ENCODE measurements around the gene MRRF. TPM values are rescaled to one million over a fixed set of nuclear protein-coding genes. Genes with fewer than 3 reads are reported as not detected.

MRRF gene
- total and polyA plus RNA-seq, 2 donors (not counting 1 experiment from before 2014, with no cell fraction given) = 36.8 to 37.3 TPM

- Histone ChIP-seq H3K79me2 (ENCODE audit: control insufficient read depth, insufficient read depth, low read length) (no peaks in the 10 kb centered on the region), H3K36me3 (ENCODE audit: control insufficient read depth, insufficient read depth, low read length) (no peaks in the 10 kb centered on the region), H3K4me3 (replicated peaks in 1 of 4; ENCODE audit: control extremely low read depth in 1 of 4, insufficient read depth in 1 of 4, low read depth in 3 of 4, low read length in 4 of 4) (no peak overlapping the region), H3K27ac (ENCODE audit: insufficient read depth, low read length) (no peak overlapping the region), H4K20me1 (ENCODE audit: control insufficient read depth, extremely low read depth, insufficient read depth, low read length) (no peaks in the 10 kb centered on the region), H3K4me2 (ENCODE audit: extremely low read depth, insufficient read depth, low read length) (no peak overlapping the region), H3K27me3 (ENCODE audit: control insufficient read depth, insufficient read depth, low read length) (no peaks in the 10 kb centered on the region), H3K9me3 (ENCODE audit: control insufficient read depth, insufficient read depth, low read depth, low read length) (no peaks in the 10 kb centered on the region), H3K4me1 (ENCODE audit: control insufficient read depth, extremely low read depth, insufficient read depth, low read length) (no peaks in the 10 kb centered on the region), H3K9ac (ENCODE audit: insufficient read depth, low read length) (no peak overlapping the region), H2AFZ (ENCODE audit: low read length) (no peak overlapping the region)
- DNase-seq (ENCODE audit: low read depth in 2 of 2) = peak in 1 of 2 donors; percentile 7
- TF ChIP-seq EZH2 (IDR thresholded peaks at IDR 0.05; ENCODE audit: low read length, missing control alignments) (no peak), CTCF (conservative IDR thresholded peaks at IDR 0.05 in 1 of 2, IDR thresholded peaks at IDR 0.05 in 1 of 2; ENCODE audit: low read depth in 1 of 2, low read length in 2 of 2) (no peak)
These were observed 66.8 kb downstream of the MRRF start for GRCh38 chr9:122331523-122331927.

DNA sequence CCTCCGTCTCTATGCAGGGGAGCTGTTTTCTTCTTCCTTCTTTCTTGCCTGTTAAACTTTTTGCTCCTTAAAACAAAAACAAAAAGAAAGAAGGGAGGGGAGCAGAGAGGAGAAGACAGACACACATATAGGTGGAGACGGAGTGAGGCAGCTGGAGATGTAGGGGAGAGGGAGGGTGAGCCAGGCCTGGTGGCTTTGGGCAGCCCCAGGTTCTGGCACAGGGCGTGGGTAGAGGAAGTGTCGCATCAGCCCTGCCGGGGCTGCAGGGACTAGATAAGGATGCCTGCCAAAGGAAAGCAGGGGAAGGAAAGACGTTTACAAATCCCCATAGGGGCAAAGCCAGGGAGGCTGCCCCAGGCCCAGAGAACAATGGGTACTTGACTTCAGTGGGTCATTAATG, 67.4 kb downstream of the MRRF start:
- Histone ChIP-seq H3K9ac (ENCODE audit: insufficient read depth, low read length) (no peak overlapping the region), H3K79me2 (ENCODE audit: control insufficient read depth, insufficient read depth, low read length) (no peaks in the 10 kb centered on the region), H3K4me2 (ENCODE audit: extremely low read depth, insufficient read depth, low read length) (no peak overlapping the region), H3K27ac (ENCODE audit: insufficient read depth, low read length) (no peak overlapping the region), H3K4me3 (replicated peaks in 1 of 4; ENCODE audit: control extremely low read depth in 1 of 4, insufficient read depth in 1 of 4, low read depth in 3 of 4, low read length in 4 of 4) (no peak overlapping the region), H3K27me3 (ENCODE audit: control insufficient read depth, insufficient read depth, low read length) (no peaks in the 10 kb centered on the region), H4K20me1 (ENCODE audit: control insufficient read depth, extremely low read depth, insufficient read depth, low read length) (no peaks in the 10 kb centered on the region), H3K9me3 (ENCODE audit: control insufficient read depth, insufficient read depth, low read depth, low read length) (no peaks in the 10 kb centered on the region), H3K4me1 (ENCODE audit: control insufficient read depth, extremely low read depth, insufficient read depth, low read length) (no peaks in the 10 kb centered on the region), H2AFZ (ENCODE audit: low read length) (no peak overlapping the region), H3K36me3 (ENCODE audit: control insufficient read depth, insufficient read depth, low read length) (no peaks in the 10 kb centered on the region)
- no peak for DNase-seq (ENCODE audit: low read depth in 2 of 2)
- TF ChIP-seq EZH2 (IDR thresholded peaks at IDR 0.05; ENCODE audit: low read length, missing control alignments) (no peak), CTCF (conservative IDR thresholded peaks at IDR 0.05 in 1 of 2, IDR thresholded peaks at IDR 0.05 in 1 of 2; ENCODE audit: low read depth in 1 of 2, low read length in 2 of 2) (no peak)

DNA sequence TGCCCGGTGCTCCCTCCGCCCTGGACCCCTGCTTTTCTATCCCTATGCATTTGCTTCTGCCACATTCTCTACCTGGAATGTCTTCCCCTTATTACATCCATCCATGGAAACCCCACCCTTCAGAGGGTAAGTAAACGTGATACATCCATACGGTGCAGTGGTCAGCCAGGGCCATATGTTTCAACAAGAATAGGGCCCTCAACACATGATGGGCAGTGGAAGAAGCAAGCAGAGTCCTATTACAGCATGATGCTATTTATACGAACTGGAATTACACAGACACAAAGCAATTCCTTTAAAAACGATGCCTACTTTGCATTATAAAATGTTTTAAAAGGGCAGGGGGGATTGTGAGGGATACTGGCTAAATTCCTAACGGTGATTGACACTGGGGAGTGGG, 68.0 kb downstream of the MRRF start:
- no peak for TF ChIP-seq CTCF (conservative IDR thresholded peaks at IDR 0.05 in 1 of 2, IDR thresholded peaks at IDR 0.05 in 1 of 2; ENCODE audit: low read depth in 1 of 2, low read length in 2 of 2)
- no peak for TF ChIP-seq EZH2 (IDR thresholded peaks at IDR 0.05; ENCODE audit: low read length, missing control alignments)
- Histone ChIP-seq H4K20me1 (ENCODE audit: control insufficient read depth, extremely low read depth, insufficient read depth, low read length) (no peaks in the 10 kb centered on the region), H2AFZ (ENCODE audit: low read length) (no peak overlapping the region), H3K9me3 (ENCODE audit: control insufficient read depth, insufficient read depth, low read depth, low read length) (no peaks in the 10 kb centered on the region), H3K9ac (ENCODE audit: insufficient read depth, low read length) (no peak overlapping the region), H3K27ac (ENCODE audit: insufficient read depth, low read length) (no peak overlapping the region), H3K4me3 (replicated peaks in 1 of 4; ENCODE audit: control extremely low read depth in 1 of 4, insufficient read depth in 1 of 4, low read depth in 3 of 4, low read length in 4 of 4) (no peak overlapping the region), H3K27me3 (ENCODE audit: control insufficient read depth, insufficient read depth, low read length) (peaks cover 1% of the 10 kb centered on the region), H3K36me3 (ENCODE audit: control insufficient read depth, insufficient read depth, low read length) (no peaks in the 10 kb centered on the region), H3K4me2 (ENCODE audit: extremely low read depth, insufficient read depth, low read length) (no peak overlapping the region), H3K4me1 (ENCODE audit: control insufficient read depth, extremely low read depth, insufficient read depth, low read length) (no peaks in the 10 kb centered on the region), H3K79me2 (ENCODE audit: control insufficient read depth, insufficient read depth, low read length) (no peaks in the 10 kb centered on the region)
- no peak for DNase-seq (ENCODE audit: low read depth in 2 of 2)

Data from fibroblast of lung (primary cell).